Brain pericyte (primary cell): ENCODE data around the gene ZNF440.

Experiments used
- DNase-seq: peaks from one replicate; pipeline ENCODE4 v3.0.0-alpha.2; 2012; ENCODE audit warnings: low read depth, low spot score

Gene ZNF440

DNA sequence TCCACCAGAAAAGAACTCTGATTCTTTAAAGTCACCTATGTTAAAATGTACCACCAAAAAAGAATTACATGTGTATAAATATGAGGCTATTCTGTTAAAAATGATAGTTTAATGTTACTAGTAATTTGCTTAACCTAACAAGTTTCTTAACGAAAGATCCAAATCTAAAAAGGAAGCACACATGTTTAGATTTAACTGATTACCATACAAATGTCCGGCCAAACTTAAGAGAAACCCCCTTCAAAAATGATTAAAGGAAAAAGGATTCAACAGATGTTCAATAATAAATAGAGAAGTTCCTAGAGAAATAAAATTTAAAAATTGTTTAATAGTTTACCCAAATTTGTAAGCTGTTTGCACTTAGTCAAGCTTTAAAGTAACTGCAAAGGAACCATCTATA is 68.5 kb downstream of the ZNF440 start:
- DNase-seq = no peak
